HFF-Myc (cell line): ENCODE results near the gene PLA2G4E.

Experiments used
- DNase-seq: peaks from one replicate; pipeline ENCODE4 v3.0.0-alpha.2; 2011; ENCODE audit warnings: low read depth; ENCODE audit errors: extremely low read depth
- H3K4me3 ChIP-seq: replicated peaks from 2 replicates; pipeline ENCODE4 v1.5.1; 2011; ENCODE audit warnings: low read depth, mild to moderate bottlenecking, control low read depth, low read length
- TF ChIP-seq, protein P1 (sequence below): IDR thresholded peaks from 2 replicates; pipeline ENCODE4 v1.5.1; 2012; ENCODE audit warnings: mild to moderate bottlenecking, low read depth, low read length, control low read depth; ENCODE audit errors: missing control alignments

Gene PLA2G4E

DNA sequence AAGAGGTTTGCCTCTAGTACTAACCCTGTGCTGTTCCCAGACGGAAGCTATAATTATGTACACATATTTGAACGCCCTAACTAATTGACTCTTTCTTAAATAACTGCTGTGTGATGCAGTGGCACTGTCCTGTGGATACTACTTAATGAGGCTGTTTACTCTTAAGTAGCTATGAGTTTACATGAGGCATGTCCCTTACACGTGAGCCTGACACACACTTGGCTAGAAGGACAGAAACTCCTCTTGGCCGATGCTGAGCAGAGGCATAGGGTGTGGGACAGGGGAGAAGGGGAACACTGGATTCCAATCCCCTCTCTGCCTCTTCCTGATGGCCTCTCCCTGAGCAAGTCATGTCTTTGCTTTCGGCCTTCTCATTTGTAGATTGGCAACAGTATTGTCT, 70.4 kb downstream of the PLA2G4E start:
- no peak for DNase-seq
- H3K4me3 ChIP-seq = no peak overlapping the region
- TF ChIP-seq, protein P1, sequence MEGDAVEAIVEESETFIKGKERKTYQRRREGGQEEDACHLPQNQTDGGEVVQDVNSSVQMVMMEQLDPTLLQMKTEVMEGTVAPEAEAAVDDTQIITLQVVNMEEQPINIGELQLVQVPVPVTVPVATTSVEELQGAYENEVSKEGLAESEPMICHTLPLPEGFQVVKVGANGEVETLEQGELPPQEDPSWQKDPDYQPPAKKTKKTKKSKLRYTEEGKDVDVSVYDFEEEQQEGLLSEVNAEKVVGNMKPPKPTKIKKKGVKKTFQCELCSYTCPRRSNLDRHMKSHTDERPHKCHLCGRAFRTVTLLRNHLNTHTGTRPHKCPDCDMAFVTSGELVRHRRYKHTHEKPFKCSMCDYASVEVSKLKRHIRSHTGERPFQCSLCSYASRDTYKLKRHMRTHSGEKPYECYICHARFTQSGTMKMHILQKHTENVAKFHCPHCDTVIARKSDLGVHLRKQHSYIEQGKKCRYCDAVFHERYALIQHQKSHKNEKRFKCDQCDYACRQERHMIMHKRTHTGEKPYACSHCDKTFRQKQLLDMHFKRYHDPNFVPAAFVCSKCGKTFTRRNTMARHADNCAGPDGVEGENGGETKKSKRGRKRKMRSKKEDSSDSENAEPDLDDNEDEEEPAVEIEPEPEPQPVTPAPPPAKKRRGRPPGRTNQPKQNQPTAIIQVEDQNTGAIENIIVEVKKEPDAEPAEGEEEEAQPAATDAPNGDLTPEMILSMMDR = no peak

DNA sequence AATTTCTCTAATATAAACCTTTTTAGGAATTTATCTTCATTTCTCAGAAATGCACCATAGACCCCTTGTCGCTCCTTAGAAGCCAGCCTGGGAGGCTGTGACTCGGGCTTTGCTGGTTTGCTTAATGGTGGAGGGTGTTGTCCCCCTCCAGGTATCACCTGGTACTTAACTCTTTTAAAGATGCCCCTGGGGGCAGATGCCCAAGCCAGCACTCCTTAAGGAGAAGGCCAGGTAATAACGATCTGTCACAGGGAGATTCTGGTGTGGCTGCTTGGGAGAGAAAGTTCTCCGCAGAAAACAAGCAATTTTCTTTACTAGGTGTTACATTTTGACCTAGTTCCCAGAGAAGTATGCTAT, 70.7 kb downstream of the PLA2G4E start:
- no peak for DNase-seq
- TF ChIP-seq, protein P1 = no peak
- no peak overlapping the region for H3K4me3 ChIP-seq

DNA sequence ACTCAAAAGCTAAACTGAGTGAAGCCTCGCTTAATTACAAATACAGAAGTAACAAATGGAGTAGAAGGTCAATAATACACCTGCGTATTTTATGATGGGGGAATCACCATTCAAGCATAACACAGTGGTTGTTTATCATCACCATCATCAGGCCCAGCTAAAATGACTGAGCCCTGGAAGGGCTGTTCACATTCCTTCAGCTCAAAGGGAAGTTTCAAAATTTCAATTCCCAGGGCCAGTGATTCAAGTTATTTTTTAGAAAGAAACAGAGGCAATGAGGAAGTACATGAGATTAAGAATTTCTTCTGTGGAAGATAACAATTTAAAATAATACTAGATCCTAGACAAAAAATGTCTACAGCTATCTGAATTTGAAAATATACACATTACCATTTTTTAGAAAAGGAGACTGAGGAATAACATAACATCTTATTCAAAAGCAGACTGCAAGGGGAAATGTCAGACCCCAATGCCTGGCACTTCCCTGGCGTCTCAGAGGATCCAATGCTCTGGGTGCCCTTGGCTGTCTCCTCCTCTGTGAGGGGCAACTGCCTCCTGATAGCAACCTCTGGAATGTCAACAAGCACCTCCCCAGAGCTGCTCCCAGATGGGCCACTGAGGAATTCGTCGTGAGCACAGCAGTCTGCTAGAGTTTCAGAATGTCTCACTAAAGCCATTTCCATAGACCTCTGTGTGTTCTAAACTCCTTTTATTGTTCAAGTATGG, 71.3 kb downstream of the PLA2G4E start:
- TF ChIP-seq, protein P1 = no peak
- no peak for DNase-seq
- H3K4me3 ChIP-seq = no peak overlapping the region

DNA sequence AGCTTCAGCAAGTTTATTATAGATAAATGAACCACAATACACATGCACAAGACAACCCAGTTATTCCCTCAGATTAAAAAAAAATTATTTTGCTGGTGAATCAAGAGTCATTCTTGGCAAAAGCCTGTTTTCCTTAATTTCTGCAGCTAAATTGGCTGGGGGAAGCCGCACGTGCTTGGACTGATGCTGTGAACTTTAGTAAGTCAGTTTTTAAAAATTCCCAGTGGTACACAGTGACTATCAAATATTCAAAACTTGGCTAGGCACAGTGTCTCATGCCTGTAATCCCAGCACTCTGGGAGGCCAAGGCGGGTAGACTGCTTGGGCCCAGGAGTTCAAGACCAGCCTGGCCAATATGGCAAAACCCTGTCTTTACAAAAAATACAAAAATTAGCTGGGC, 72.4 kb downstream of the PLA2G4E start:
- no peak for DNase-seq
- TF ChIP-seq, protein P1 = no peak
- no peak overlapping the region for H3K4me3 ChIP-seq

DNA sequence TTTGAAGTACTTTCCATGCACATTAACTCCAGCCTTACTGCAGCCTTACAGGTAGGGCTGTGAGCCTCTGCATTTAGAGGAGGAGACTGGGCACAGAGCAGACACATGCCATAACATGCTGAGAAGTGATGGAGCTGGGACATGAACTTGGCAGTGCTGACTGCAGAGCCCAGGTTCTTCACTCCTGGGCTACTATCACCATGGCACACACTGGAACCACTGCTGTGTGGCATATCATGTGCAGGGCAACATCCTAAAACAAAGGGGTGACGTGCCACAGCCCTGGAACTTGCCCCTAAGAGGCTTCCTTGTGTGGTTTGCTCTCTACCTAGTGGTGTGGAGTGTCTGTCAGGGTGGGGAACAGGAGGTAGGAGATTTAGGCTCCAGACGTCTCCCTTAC, 73.9 kb downstream of the PLA2G4E start:
- TF ChIP-seq, protein P1 = no peak
- H3K4me3 ChIP-seq = no peak overlapping the region
- DNase-seq = no peak

DNA sequence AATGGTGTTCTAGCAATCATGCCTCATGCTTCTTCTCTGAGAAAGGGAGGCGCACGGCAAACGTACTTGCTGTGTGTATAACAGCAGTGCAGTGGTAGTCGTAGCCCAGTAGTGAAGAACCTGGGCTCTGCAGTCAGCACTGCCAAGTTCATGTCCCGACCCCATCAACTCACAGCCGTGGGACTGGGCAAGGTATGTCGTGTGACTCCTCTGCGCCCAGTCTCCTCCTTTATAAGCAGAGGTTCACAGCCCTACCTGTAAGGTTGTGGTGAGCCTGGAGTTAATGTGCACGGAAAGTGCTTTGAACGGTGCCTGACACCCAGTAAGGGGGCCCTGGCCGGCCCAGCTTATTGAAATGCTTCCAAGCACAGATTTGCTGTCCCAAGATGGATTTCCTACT, 75.1 kb downstream of the PLA2G4E start:
- H3K4me3 ChIP-seq = no peak overlapping the region
- TF ChIP-seq, protein P1 = no peak
- no peak for DNase-seq

DNA sequence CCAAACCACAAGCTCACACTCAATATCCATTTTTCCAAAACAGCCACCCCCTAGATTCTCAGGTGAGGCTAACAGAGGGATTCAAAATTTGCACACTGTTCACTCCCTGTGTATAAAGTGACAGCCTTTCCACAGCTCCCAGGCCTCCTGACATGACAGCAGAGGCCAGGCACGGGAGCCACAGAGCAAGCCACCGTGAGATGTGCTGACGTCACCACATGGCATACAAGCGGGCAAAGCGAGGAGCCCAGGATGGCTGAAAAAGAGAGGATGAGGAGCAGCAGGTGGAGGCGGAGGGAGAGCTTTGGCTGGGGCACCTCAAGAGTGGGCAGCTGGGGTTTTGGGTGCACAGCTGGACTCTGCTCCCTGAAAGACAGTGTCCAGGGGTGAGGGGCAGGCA, 75.6 kb downstream of the PLA2G4E start:
- H3K4me3 ChIP-seq = no peak overlapping the region
- TF ChIP-seq, protein P1 = no peak
- no peak for DNase-seq
